H1 (cell line): Measurements from ENCODE around the gene MED23. TPM values are rescaled to one million over a fixed set of nuclear protein-coding genes. Genes with fewer than 3 reads are reported as not detected.

Experiments
- CTCF ChIA-PET: fragments of 300-600 bp; sonication (Branson Sonifier 250); formaldehyde crosslinking; loops from one replicate; lab custom pipeline; 2021; ENCODE audit not compliant: partially characterized antibody; lab: Charles Lee
- POLR2A ChIA-PET: fragments of 300-600 bp; sonication (Branson Sonifier 250); formaldehyde crosslinking; loops from one replicate; lab custom pipeline; 2021; ENCODE audit warnings: inconsistent platforms; ENCODE audit not compliant: partially characterized antibody; lab: Charles Lee
- DNase-seq, 2 experiments: peaks; one replicate each; pipeline versions ENCODE4 v3.0.0 to v3.0.0-alpha.2; 2010 to 2022; ENCODE audit warnings: low spot score in 2 of 2, low read depth in 1 of 2, mixed read lengths in 1 of 2
- FAIRE-seq: peaks from 2 replicates; lab custom pipeline; 2011; peaks lifted over from hg19 to GRCh38; lab: Jason Lieb, UNC
- H2AFZ ChIP-seq: 2 replicates; pipeline ENCODE4 v1.8.1; 2012; ENCODE audit warnings: low read length, inconsistent platforms
- H2AK5ac ChIP-seq: 2 replicates; pipeline ENCODE4 v1.6.1; 2013; ENCODE audit warnings: low read depth, low read length
- H2BK120ac ChIP-seq: replicated peaks from 2 replicates; pipeline ENCODE3; 2013; ENCODE audit warnings: low read depth, low read length, inconsistent platforms
- H2BK12ac ChIP-seq: 2 replicates; pipeline ENCODE4 v1.6.1; 2013; ENCODE audit warnings: low read depth, low read length
- H2BK15ac ChIP-seq: 2 replicates; pipeline ENCODE4 v1.6.1; 2013; ENCODE audit warnings: low read length
- H2BK20ac ChIP-seq: 2 replicates; pipeline ENCODE4 v1.6.1; 2013; ENCODE audit warnings: low read length
- H2BK5ac ChIP-seq: 2 replicates; pipeline ENCODE4 v1.6.1; 2013; ENCODE audit warnings: low read depth, low read length
- H3K14ac ChIP-seq: 2 replicates; pipeline ENCODE4 v1.6.1; 2013; ENCODE audit warnings: inconsistent platforms; ENCODE audit not compliant: insufficient read length
- H3K18ac ChIP-seq: 2 replicates; pipeline ENCODE4 v1.6.1; 2013; ENCODE audit warnings: low read length; ENCODE audit errors: extremely low read depth
- H3K23ac ChIP-seq: 2 replicates; pipeline ENCODE4 v1.6.1; 2013; ENCODE audit warnings: inconsistent platforms; ENCODE audit not compliant: insufficient read length
- H3K23me2 ChIP-seq: 2 replicates; pipeline ENCODE4 v1.6.1; 2013; ENCODE audit warnings: low read depth, low read length
- H3K27ac ChIP-seq: 2 replicates; pipeline ENCODE4 v1.6.1; 2011; ENCODE audit warnings: low read depth, low read length, inconsistent platforms
- H3K27me3 ChIP-seq, 4 experiments: replicated peaks in 1 of 4; 1 replicate in 1 of 4; 2 replicates in 3 of 4; pipeline versions ENCODE4 v1.6.1 to v1.8.1; 2011 to 2013; ENCODE audit warnings: low read length in 3 of 4, mild to moderate bottlenecking in 3 of 4, inconsistent platforms in 2 of 4, mixed read lengths in 2 of 4, moderate library complexity in 1 of 4; ENCODE audit not compliant: control insufficient read depth in 3 of 4, insufficient read depth in 3 of 4; ENCODE audit errors: extremely low read depth in 1 of 4
- H3K36me3 ChIP-seq, 4 experiments: 2 replicates each; pipeline versions ENCODE4 v1.6.1 to v1.8.1; 2011 to 2013; ENCODE audit warnings: mild to moderate bottlenecking in 4 of 4, low read length in 3 of 4, moderate library complexity in 2 of 4, control low read depth in 1 of 4, inconsistent platforms in 1 of 4; ENCODE audit not compliant: insufficient read depth in 4 of 4, control insufficient read depth in 2 of 4
- H3K4ac ChIP-seq: replicated peaks from 2 replicates; pipeline ENCODE3; 2013; ENCODE audit warnings: low read length, low read depth, mixed read lengths, inconsistent platforms; ENCODE audit not compliant: insufficient read length
- H3K4me1 ChIP-seq, 4 experiments: replicated peaks in 1 of 4; 1 replicate in 1 of 4; 2 replicates in 3 of 4; pipeline versions ENCODE4 v1.6.1 to v1.8.1; 2011 to 2013; ENCODE audit warnings: low read length in 3 of 4, inconsistent platforms in 2 of 4, mixed read lengths in 1 of 4; ENCODE audit not compliant: insufficient read depth in 4 of 4, control insufficient read depth in 3 of 4
- H3K4me2 ChIP-seq, 2 experiments: 2 replicates each; pipeline versions ENCODE4 v1.6.1 to v1.8.1; 2011 to 2013; ENCODE audit warnings: low read depth in 2 of 2, low read length in 2 of 2, control low read depth in 1 of 2, inconsistent platforms in 1 of 2, mild to moderate bottlenecking in 1 of 2; ENCODE audit not compliant: insufficient read depth in 1 of 2
- H3K4me3 ChIP-seq, 4 experiments: fragments of 200-600, 300-600 bp in 1 of 4; sonication (generic), shearing (Covaris generic), sonication (Bioruptor Twin) in 1 of 4; 2 replicates each; pipeline versions ENCODE4 v1.5.1 to v1.8.1; 2011 to 2016; ENCODE audit warnings: low read length in 4 of 4, low read depth in 3 of 4, control low read depth in 2 of 4, inconsistent platforms in 2 of 4, mild to moderate bottlenecking in 2 of 4, mixed read lengths in 1 of 4, moderate library complexity in 1 of 4; ENCODE audit not compliant: insufficient read depth in 2 of 4; ENCODE audit errors: extremely low read depth in 1 of 4
- H3K56ac ChIP-seq: replicated peaks from 2 replicates; pipeline ENCODE3; 2013; ENCODE audit warnings: low read depth, mild to moderate bottlenecking, mixed read lengths, low read length, inconsistent platforms; ENCODE audit not compliant: insufficient read length
- H3K79me1 ChIP-seq: 2 replicates; pipeline ENCODE4 v1.6.1; 2013; ENCODE audit warnings: low read depth, low read length, control low read depth
- H3K79me2 ChIP-seq, 2 experiments: 2 replicates each; pipeline versions ENCODE4 v1.6.1 to v1.8.1; 2012 to 2013; ENCODE audit warnings: low read length in 2 of 2, mild to moderate bottlenecking in 2 of 2, inconsistent platforms in 1 of 2; ENCODE audit not compliant: insufficient read depth in 2 of 2, control insufficient read depth in 1 of 2
- H3K9ac ChIP-seq, 4 experiments: replicated peaks in 1 of 4; 1 replicate in 1 of 4; 2 replicates in 3 of 4; pipeline versions ENCODE4 v1.6.1 to v1.8.1; 2011 to 2013; ENCODE audit warnings: low read depth in 3 of 4, low read length in 3 of 4, control low read depth in 2 of 4, mild to moderate bottlenecking in 2 of 4, moderate library complexity in 2 of 4, inconsistent platforms in 1 of 4; ENCODE audit errors: extremely low read depth in 1 of 4
- H3K9me3 ChIP-seq, 2 experiments: 2 replicates each; pipeline versions ENCODE4 v1.6.1 to v1.8.1; 2012 to 2013; ENCODE audit warnings: mild to moderate bottlenecking in 2 of 2, moderate library complexity in 2 of 2, control low read depth in 1 of 2, inconsistent platforms in 1 of 2, low read depth in 1 of 2, low read length in 1 of 2, mixed read lengths in 1 of 2; ENCODE audit not compliant: insufficient read depth in 2 of 2
- H4K20me1 ChIP-seq, 2 experiments: replicated peaks in 1 of 2; 2 replicates each; pipeline versions ENCODE3 to v1.8.1; 2011 to 2013; ENCODE audit warnings: inconsistent platforms in 2 of 2, low read length in 2 of 2, mild to moderate bottlenecking in 1 of 2; ENCODE audit not compliant: insufficient read depth in 2 of 2, control insufficient read depth in 1 of 2
- H4K5ac ChIP-seq: 2 replicates; pipeline ENCODE4 v1.6.1; 2013; ENCODE audit warnings: low read length, low read depth, mixed read lengths, inconsistent platforms; ENCODE audit not compliant: insufficient read length
- H4K8ac ChIP-seq: 2 replicates; pipeline ENCODE4 v1.8.0; 2013; ENCODE audit warnings: mild to moderate bottlenecking, moderate library complexity, low read length, inconsistent platforms; ENCODE audit not compliant: insufficient read depth; ENCODE audit errors: extremely low read depth
- H4K91ac ChIP-seq: replicated peaks from 2 replicates; pipeline ENCODE3; 2013; ENCODE audit warnings: low read length, mixed read lengths, inconsistent platforms; ENCODE audit not compliant: insufficient read length
- CBX5 ChIP-seq: fragments of 300-800, 300-1000 bp; sonication (generic); IDR thresholded peaks from 2 replicates; pipeline ENCODE4 v1.7.1; 2016; ENCODE audit warnings: antibody characterized with exemption, low read length, low read depth
- EZH2 ChIP-seq: fragments of 200-600 bp; sonication (generic); IDR thresholded peaks from 2 replicates; pipeline ENCODE4 v1.7.1; 2012; ENCODE audit warnings: low read depth, mild to moderate bottlenecking, moderate library complexity, low read length, inconsistent platforms; ENCODE audit not compliant: severe bottlenecking
- GTF2F1 ChIP-seq: IDR thresholded peaks from 2 replicates; pipeline ENCODE4 v1.6.1; 2012; ENCODE audit warnings: low read depth, low read length, improper control_type of control experiment, borderline replicate concordance
- HDAC6 ChIP-seq: IDR thresholded peaks from one replicate; pipeline ENCODE4 v1.7.1; 2012; ENCODE audit warnings: low read depth, mild to moderate bottlenecking, inconsistent platforms, low read length, moderate library complexity
- JUN ChIP-seq: IDR thresholded peaks from 2 replicates; pipeline ENCODE4 v1.6.1; 2011; ENCODE audit warnings: low read depth, mild to moderate bottlenecking, improper control_type of control experiment, low read length
- JUND ChIP-seq: IDR thresholded peaks from 2 replicates; pipeline ENCODE4 v1.6.1; 2011; ENCODE audit warnings: mild to moderate bottlenecking, improper control_type of control experiment, low read length
- KDM4A ChIP-seq: IDR thresholded peaks from one replicate; pipeline ENCODE4 v1.7.1; 2012; ENCODE audit warnings: low read depth, mild to moderate bottlenecking, moderate library complexity, low read length, inconsistent platforms; ENCODE audit not compliant: severe bottlenecking
- KDM5A ChIP-seq: fragments of 200-600 bp; IDR thresholded peaks from 2 replicates; pipeline ENCODE4 v1.7.1; 2012; ENCODE audit warnings: mild to moderate bottlenecking, low read length, inconsistent platforms, mixed read lengths
- NANOG ChIP-seq: IDR thresholded peaks from 2 replicates; pipeline ENCODE4 v1.6.1; 2011; ENCODE audit warnings: low read length, low read depth, mild to moderate bottlenecking, inconsistent platforms; ENCODE audit not compliant: insufficient read depth, poor library complexity, severe bottlenecking
- PHF8 ChIP-seq: fragments of 200-600 bp; sonication (generic); conservative IDR thresholded peaks from 2 replicates; pipeline ENCODE4 v1.7.1; 2012; ENCODE audit warnings: low read depth, mild to moderate bottlenecking, inconsistent platforms, low read length, moderate library complexity
- SP4 ChIP-seq: IDR thresholded peaks from 2 replicates; pipeline ENCODE4 v1.6.1; 2012; ENCODE audit warnings: low read length, inconsistent platforms
- SRF ChIP-seq: IDR thresholded peaks from 2 replicates; pipeline ENCODE4 v1.6.1; 2011; ENCODE audit warnings: mild to moderate bottlenecking, low read depth, low read length, moderate library complexity
- YY1 ChIP-seq: IDR thresholded peaks from 2 replicates; pipeline ENCODE4 v1.6.1; 2011; ENCODE audit warnings: low read depth, mild to moderate bottlenecking, low read length
- ZNF274 ChIP-seq: IDR thresholded peaks from 2 replicates; pipeline ENCODE4 v1.7.0; 2012; ENCODE audit warnings: low read length, borderline replicate concordance; ENCODE audit errors: extremely low read depth
- WGBS, 2 experiments: shearing (Covaris generic) in 1 of 2; methylation state at CpG; one replicate each; pipeline versions ENCODE4 v1.1.6 to v1.1.7; 2013 to 2015; ENCODE audit warnings: low lambda C conversion rate in 2 of 2, mixed read lengths in 2 of 2, inconsistent platforms in 1 of 2, low coverage in 1 of 2, missing lambda C conversion rate in 1 of 2; ENCODE audit not compliant: insufficient replicate concordance in 2 of 2, insufficient coverage in 1 of 2, insufficient read length in 1 of 2; ENCODE audit errors: extremely low coverage in 1 of 2, missing lambda C conversion rate in 1 of 2; 5-methylcytosine and 5-hydroxymethylcytosine counted together
- polyA plus RNA-seq, 7 experiments: library from polyadenylated mRNA; depleted of rRNA in 3 of 7; stranded (reverse) in 5 of 7; unstranded in 2 of 7; fragments of >200 nt in 5 of 7; fragments of 200-250 nt in 2 of 7; gene quantifications; 1 replicate in 5 of 7; 2 replicates in 1 of 7; 4 replicates in 1 of 7; pipeline versions ENCODE4 v1.2.1 to v1.2.3, GENCODE V29; 2011 to 2013; ENCODE audit warnings: missing spikeins in 2 of 7, mixed read lengths in 2 of 7
- total RNA-seq: library from RNA; stranded (reverse); fragmentation: NEBNext Ultra II Directional; extraction: Animal tissue kit (Norgen Biotek cat#: 25700); gene quantifications from 2 replicates; pipeline ENCODE4 v1.2.1, GENCODE V29; 2021
- TF ChIP-seq, protein P1 (sequence below): IDR thresholded peaks from 2 replicates; pipeline ENCODE4 v1.6.1; 2012; ENCODE audit warnings: inconsistent platforms

The MED23 gene
- total and polyA plus RNA-seq, 2 of the 8 experiments (the other 6 are each of a cell fraction or from before 2014, with no cell fraction given) = 10.5 to 13.0 TPM

DNA sequence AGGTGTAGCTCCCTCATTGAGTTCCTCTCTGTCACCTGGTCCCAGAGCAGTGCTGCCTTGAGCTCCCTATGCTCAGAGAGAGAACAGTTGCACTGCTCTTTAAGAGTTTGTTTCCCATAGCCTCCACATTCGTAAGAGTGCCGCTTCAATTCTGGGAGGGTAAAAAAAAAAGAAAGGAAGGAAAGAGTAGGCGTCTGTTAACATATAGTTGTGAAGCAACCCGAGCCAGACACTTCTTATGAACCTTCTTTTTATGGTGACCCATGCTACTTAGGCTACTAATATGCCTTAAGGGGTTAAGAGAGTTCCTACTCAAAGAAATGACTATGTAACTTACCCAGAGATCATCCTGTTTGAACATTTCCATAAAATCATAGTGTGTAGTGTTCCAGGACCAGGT lies 59.3 kb downstream of the MED23 start:
- no peak overlapping the region for H3K4me2 ChIP-seq
- CTCF ChIA-PET = interaction anchor here (0.7 to 1.1 kb wide), 3 partner anchors 59 to 698 kb away, joined by 3 to 4 read pairs (median 3); partner anchors contain the start of gene MED23
- H3K36me3 ChIP-seq = no peaks in the 10 kb centered on the region
- H3K56ac ChIP-seq = no peak overlapping the region
- H3K14ac ChIP-seq = no peak overlapping the region
- no peak overlapping the region for H3K9ac ChIP-seq
- no peaks in the 10 kb centered on the region for H3K27me3 ChIP-seq
- H2BK120ac ChIP-seq = no peak overlapping the region
- H2AFZ ChIP-seq = no peak overlapping the region
- H3K23me2 ChIP-seq = no peaks in the 10 kb centered on the region
- FAIRE-seq (no peak), DNase-seq (no peak)
- H2BK12ac ChIP-seq = no peak overlapping the region
- WGBS, 2 experiments = 84% methylated on average over 4 of the region's 4 CpGs; no CpG with 5 or more reads in 1 of the 2 experiments
- H3K27ac ChIP-seq = no peak overlapping the region
- no peak overlapping the region for H4K91ac ChIP-seq
- POLR2A ChIA-PET = no interaction called here
- H3K9me3 ChIP-seq = no peaks in the 10 kb centered on the region
- H3K18ac ChIP-seq = no peak overlapping the region
- H3K23ac ChIP-seq = no peak overlapping the region
- no peak overlapping the region for H3K4me3 ChIP-seq
- no peaks in the 10 kb centered on the region for H4K20me1 ChIP-seq
- no peak overlapping the region for H2BK5ac ChIP-seq
- H3K79me2 ChIP-seq = no peaks in the 10 kb centered on the region
- no peaks in the 10 kb centered on the region for H3K79me1 ChIP-seq
- H2AK5ac ChIP-seq = no peak overlapping the region
- H2BK20ac ChIP-seq = no peak overlapping the region
- H4K5ac ChIP-seq = no peak overlapping the region
- H3K4me1 ChIP-seq = no peaks in the 10 kb centered on the region
- H2BK15ac ChIP-seq = no peak overlapping the region
- H3K4ac ChIP-seq = no peak overlapping the region
- H4K8ac ChIP-seq = no peak overlapping the region
- no peak for TF ChIP-seq CBX5
- TF ChIP-seq NANOG = no peak
- TF ChIP-seq YY1 = no peak
- TF ChIP-seq KDM4A = no peak
- TF ChIP-seq, protein P1, sequence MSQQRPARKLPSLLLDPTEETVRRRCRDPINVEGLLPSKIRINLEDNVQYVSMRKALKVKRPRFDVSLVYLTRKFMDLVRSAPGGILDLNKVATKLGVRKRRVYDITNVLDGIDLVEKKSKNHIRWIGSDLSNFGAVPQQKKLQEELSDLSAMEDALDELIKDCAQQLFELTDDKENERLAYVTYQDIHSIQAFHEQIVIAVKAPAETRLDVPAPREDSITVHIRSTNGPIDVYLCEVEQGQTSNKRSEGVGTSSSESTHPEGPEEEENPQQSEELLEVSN = no peak
- no peak for TF ChIP-seq ZNF274
- TF ChIP-seq EZH2 = no peak
- no peak for TF ChIP-seq HDAC6
- no peak for TF ChIP-seq PHF8
- TF ChIP-seq JUN = no peak
- TF ChIP-seq SP4 = no peak
- TF ChIP-seq JUND = no peak
- TF ChIP-seq SRF = no peak
- no peak for TF ChIP-seq KDM5A
- TF ChIP-seq GTF2F1 = no peak
